Measurements from ENCODE around the gene GEMIN4.

The GEMIN4 gene

GRCh38 chr17:744937-745336, 7.1 kb downstream of the GEMIN4 start:
- Histone ChIP-seq H3K27ac (no peak overlapping the region), H3K4me2 (no peak overlapping the region), H3K27me3 (no peaks in the 10 kb centered on the region), H3K9ac (no peak overlapping the region), H3K4me1 (peaks cover 62% of the 10 kb centered on the region), H3K4me3 (no peak overlapping the region), H3K36me3 (peaks cover 91% of the 10 kb centered on the region), H4K20me1 (peaks cover 98% of the 10 kb centered on the region), H3K9me3 (no peaks in the 10 kb centered on the region)
- no peak for TF ChIP-seq Cebpa-rat (IDR thresholded peaks at IDR 0.05)

GRCh38 chr17:743139-743538, 8.9 kb downstream of the GEMIN4 start:
- peaks cover 95% of the 10 kb centered on the region for H3K36me3 ChIP-seq
- H4K20me1 ChIP-seq, result peaks cover 100% of the 10 kb centered on the region

GRCh38 chr17:742147-742793, 9.8 kb downstream of the GEMIN4 start:
- Histone ChIP-seq H3K4me1 (peaks cover 50% of the 10 kb centered on the region), H3K27ac (no peak overlapping the region), H3K4me2 (no peak overlapping the region), H3K4me3 (no peak overlapping the region), H4K20me1 (peaks cover 91% of the 10 kb centered on the region), H3K9ac (no peak overlapping the region), H3K27me3 (no peaks in the 10 kb centered on the region), H3K9me3 (no peaks in the 10 kb centered on the region), H3K36me3 (peaks cover 95% of the 10 kb centered on the region)
- TF ChIP-seq Cebpa-rat (IDR thresholded peaks at IDR 0.05), result no peak

More at GRCh38 chr17:743139-743538, 8.9 kb downstream of the GEMIN4 start:
- H3K4me2 ChIP-seq, result no peak overlapping the region
- no peak overlapping the region for H3K27ac ChIP-seq
- H3K9ac ChIP-seq, result no peak overlapping the region
- no peaks in the 10 kb centered on the region for H3K27me3 ChIP-seq
- no peaks in the 10 kb centered on the region for H3K9me3 ChIP-seq
- H3K4me3 ChIP-seq, result no peak overlapping the region
- no peak for TF ChIP-seq Cebpa-rat (IDR thresholded peaks at IDR 0.05)
- H3K4me1 ChIP-seq, result peaks cover 59% of the 10 kb centered on the region

GRCh38 chr17:740240-741017, 11.6 kb downstream of the GEMIN4 start:
- Histone ChIP-seq H3K4me2 (peak overlapping the region; percentile 78), H3K9me3 (no peaks in the 10 kb centered on the region), H3K27ac (peak overlapping the region; percentile 57), H3K4me3 (0 out of 2 replicates have a peak overlapping the region, but pooled peaks have one; percentile 12), H3K9ac (peak overlapping the region; percentile 26; the same call in 1 of the 2 replicates), H3K4me1 (peaks cover 32% of the 10 kb centered on the region), H4K20me1 (peaks cover 72% of the 10 kb centered on the region), H3K36me3 (peaks cover 92% of the 10 kb centered on the region), H3K27me3 (no peaks in the 10 kb centered on the region)
- peak; percentile 77 for TF ChIP-seq Cebpa-rat (IDR thresholded peaks at IDR 0.05)

GRCh38 chr17:737561-738113, 14.4 kb downstream of the GEMIN4 start:
- H3K9me3 ChIP-seq, result no peaks in the 10 kb centered on the region
- H3K4me1 ChIP-seq, result peaks cover 48% of the 10 kb centered on the region
- no peak overlapping the region for H3K9ac ChIP-seq
- peaks cover 64% of the 10 kb centered on the region for H4K20me1 ChIP-seq
- no peak for TF ChIP-seq Cebpa-rat (IDR thresholded peaks at IDR 0.05)
- H3K27me3 ChIP-seq, result no peaks in the 10 kb centered on the region
- H3K4me3 ChIP-seq, result no peak overlapping the region
- peaks cover 73% of the 10 kb centered on the region for H3K36me3 ChIP-seq
- no peak overlapping the region for H3K27ac ChIP-seq
- H3K4me2 ChIP-seq, result no peak overlapping the region

- peaks cover 40% of the 10 kb centered on the region for H3K36me3 ChIP-seq
- peak overlapping the region; percentile 94 for H3K9ac ChIP-seq
- no peaks in the 10 kb centered on the region for H3K27me3 ChIP-seq
- no peak for TF ChIP-seq Cebpa-rat (IDR thresholded peaks at IDR 0.05)
- no peak overlapping the region for H3K27ac ChIP-seq
- peaks cover 25% of the 10 kb centered on the region; the same call in 1 of the 2 replicates for H4K20me1 ChIP-seq
- peak overlapping the region; percentile 93 for H3K4me2 ChIP-seq
- H3K9me3 ChIP-seq, result no peaks in the 10 kb centered on the region
- peak overlapping the region; percentile 95 for H3K4me3 ChIP-seq
- peaks cover 28% of the 10 kb centered on the region for H3K4me1 ChIP-seq
Measured at GRCh38 chr17:733743-734142, 18.3 kb downstream of the GEMIN4 start.

- H3K9ac ChIP-seq, result peak overlapping the region; percentile 94
- H3K27ac ChIP-seq, result peak overlapping the region; percentile 91
- H3K9me3 ChIP-seq, result no peaks in the 10 kb centered on the region
- peaks cover 28% of the 10 kb centered on the region for H3K4me1 ChIP-seq
- H3K36me3 ChIP-seq, result peaks cover 34% of the 10 kb centered on the region
- H3K4me3 ChIP-seq, result peak overlapping the region; percentile 95
- TF ChIP-seq Cebpa-rat (IDR thresholded peaks at IDR 0.05), result no peak
- H3K27me3 ChIP-seq, result no peaks in the 10 kb centered on the region
- H4K20me1 ChIP-seq, result peaks cover 19% of the 10 kb centered on the region; the same call in 1 of the 2 replicates
- peak overlapping the region; percentile 93 for H3K4me2 ChIP-seq
Measured at GRCh38 chr17:732902-733720, 19.0 kb downstream of the GEMIN4 start.

- peak within 1 kb of the TSS; percentile 91 for H3K27ac ChIP-seq
Measured at GRCh38 chr17:732067-732901, 19.8 kb downstream of the GEMIN4 start, which contains the start of gene TLCD3A. Gene TLCD3A, plus strand, starts transcription at chr17:732596. Its CDS starts 52 bp downstream, at chr17:732648.

More at GRCh38 chr17:732067-732901, 19.8 kb downstream of the GEMIN4 start, which contains the start of gene TLCD3A:
- TF ChIP-seq Cebpa-rat (IDR thresholded peaks at IDR 0.05), result no peak
- no peaks in the 10 kb centered on the region for H3K27me3 ChIP-seq
- H3K9me3 ChIP-seq, result no peaks in the 10 kb centered on the region
- H4K20me1 ChIP-seq, result peaks cover 19% of the 10 kb centered on the region; the same call in 1 of the 2 replicates
- peak within 1 kb of the TSS; percentile 95 for H3K4me3 ChIP-seq
- peak within 1 kb of the TSS; percentile 94 for H3K9ac ChIP-seq
- H3K36me3 ChIP-seq, result peaks cover 25% of the 10 kb centered on the region
- peaks cover 28% of the 10 kb centered on the region for H3K4me1 ChIP-seq
- peak within 1 kb of the TSS; percentile 95 for H3K4me2 ChIP-seq
